K562 (cell line): ENCODE measurements around the gene BAIAP2. TPM values are rescaled to one million over a fixed set of nuclear protein-coding genes. Genes with fewer than 3 reads are reported as not detected.

Source experiments
- ATAC-seq: fragments of 200-7000 bp; cut with Tn5 transposase; 3 replicates; pipeline ENCODE4 v1.9.1; 2020; ENCODE audit warnings: moderate library complexity
- BruUV-seq: library from RNA; stranded (reverse); fragments of 400-500 nt; replicated peaks from 2 replicates; lab custom pipeline; 2021; lab: Mats Ljungman, UMichigan
- CTCF ChIA-PET: fragments of 300-600 bp; formaldehyde crosslinking; extraction: SDS; loops from one replicate; lab custom pipeline; 2021; ENCODE audit warnings: low intra/inter-chr PET ratio; lab: Yijun Ruan, JAX
- POLR2A ChIA-PET: fragments of 300-600, 350-650 bp; sonication (Branson Sonifier 250); formaldehyde crosslinking; extraction: SDS; loops from one replicate; lab custom pipeline; 2021; ENCODE audit warnings: antibody characterized with exemption, inconsistent platforms; lab: Yijun Ruan, JAX
- DNase-seq, 4 experiments: peaks; one replicate each; pipeline versions ENCODE4 v3.0.0 to v3.0.0-alpha.2; 2011 to 2018; ENCODE audit warnings: low spot score in 3 of 4, mixed read lengths in 3 of 4; ENCODE audit errors: extremely low read depth in 1 of 4
- FAIRE-seq: peaks from 2 replicates; lab custom pipeline; 2011; peaks lifted over from hg19 to GRCh38; lab: Jason Lieb, UNC
- H2AFZ ChIP-seq: 2 replicates; pipeline ENCODE4 v1.6.0; 2011; ENCODE audit warnings: low read depth, low read length, control low read depth, inconsistent platforms
- H3K27ac ChIP-seq: fragments of 200-600 bp; 3 replicates; pipeline ENCODE4 v1.8.0; 2011; ENCODE audit warnings: low read depth, mild to moderate bottlenecking, control low read depth, inconsistent platforms, low read length, moderate library complexity, mixed read lengths; ENCODE audit errors: extremely low read depth
- H3K27me3 ChIP-seq, 2 experiments: fragments of 300-600 bp in 1 of 2; 2 replicates in 1 of 2; 3 replicates in 1 of 2; pipeline versions ENCODE4 v1.6.0 to v1.8.0; 2011; ENCODE audit warnings: inconsistent platforms in 2 of 2, low read length in 2 of 2, mild to moderate bottlenecking in 1 of 2, mixed read lengths in 1 of 2, moderate library complexity in 1 of 2; ENCODE audit not compliant: control insufficient read depth in 2 of 2, insufficient read depth in 2 of 2
- H3K36me3 ChIP-seq: fragments of 300-600 bp; 3 replicates; pipeline ENCODE4 v1.8.0; 2011; ENCODE audit warnings: mild to moderate bottlenecking, low read length, inconsistent platforms; ENCODE audit not compliant: control insufficient read depth, insufficient read depth
- H3K4me1 ChIP-seq, 2 experiments: fragments of 200-600 bp in 1 of 2; replicated peaks in 1 of 2; 2 replicates in 1 of 2; 3 replicates in 1 of 2; pipeline versions ENCODE4 v1.5.1 to v1.8.0; 2011; ENCODE audit warnings: inconsistent platforms in 2 of 2, low read length in 2 of 2, mild to moderate bottlenecking in 1 of 2, mixed read lengths in 1 of 2, moderate library complexity in 1 of 2; ENCODE audit not compliant: control insufficient read depth in 2 of 2, insufficient read depth in 2 of 2
- H3K4me2 ChIP-seq: 2 replicates; pipeline ENCODE4 v1.6.1; 2011; ENCODE audit warnings: low read length, control low read depth, inconsistent platforms, mixed read lengths; ENCODE audit not compliant: insufficient read depth
- H3K4me3 ChIP-seq: fragments of 200-600 bp; sonication (generic), shearing (Covaris generic); 2 replicates; pipeline ENCODE4 v1.5.1; 2016; ENCODE audit warnings: control low read depth, inconsistent platforms
- H3K79me2 ChIP-seq: fragments of 200-600 bp; 3 replicates; pipeline ENCODE4 v1.8.0; 2011; ENCODE audit warnings: low read length, inconsistent platforms; ENCODE audit not compliant: control insufficient read depth, insufficient read depth
- H3K9ac ChIP-seq, 2 experiments: 2 replicates each; pipeline versions ENCODE4 v1.6.0 to v1.6.1; 2011; ENCODE audit warnings: low read depth in 2 of 2, low read length in 2 of 2, control low read depth in 1 of 2, inconsistent platforms in 1 of 2, mild to moderate bottlenecking in 1 of 2, mixed read lengths in 1 of 2; ENCODE audit not compliant: insufficient read depth in 1 of 2
- H3K9me1 ChIP-seq: one replicate; pipeline ENCODE4 v1.6.0; 2011; ENCODE audit warnings: inconsistent platforms, mild to moderate bottlenecking, low read length, moderate library complexity; ENCODE audit not compliant: control insufficient read depth, insufficient read depth
- H3K9me3 ChIP-seq: replicated peaks from 2 replicates; pipeline ENCODE4 v1.5.1; 2011; ENCODE audit warnings: low read depth, low read length, inconsistent platforms; ENCODE audit not compliant: control insufficient read depth, insufficient read depth
- H4K20me1 ChIP-seq: replicated peaks from 2 replicates; pipeline ENCODE4 v1.6.1; 2011; ENCODE audit warnings: low read length, inconsistent platforms, mixed read lengths; ENCODE audit not compliant: control insufficient read depth, insufficient read depth
- ATF6 ChIP-seq: sonication (generic); formaldehyde crosslinking; IDR thresholded peaks from 2 replicates; pipeline ENCODE4 v1.4.0; 2020; ENCODE audit warnings: mild to moderate bottlenecking, missing genetic modification reagents
- ETV6 ChIP-seq, 3 experiments: fragments of 150-350 bp in 1 of 3; sonication (generic) in 1 of 3; formaldehyde crosslinking in 1 of 3; IDR thresholded peaks; 2 replicates each; pipeline versions ENCODE4 v1.6.1 to v1.8.0; 2014 to 2022; ENCODE audit warnings: borderline replicate concordance in 2 of 3, low read depth in 2 of 3, antibody characterized with exemption in 1 of 3, low read length in 1 of 3, mild to moderate bottlenecking in 1 of 3, missing genetic modification reagents in 1 of 3
- LARP7 ChIP-seq: fragments of 450-650 bp; IDR thresholded peaks from 2 replicates; pipeline ENCODE4 v1.6.1; 2016
- MCM2 ChIP-seq: fragments of 450-650 bp; IDR thresholded peaks from 2 replicates; pipeline ENCODE4 v1.6.1; 2017; ENCODE audit warnings: low read depth, mild to moderate bottlenecking
- MTF1 ChIP-seq: fragments of 250-450 bp; sonication (Bioruptor Pico); IDR thresholded peaks from 2 replicates; pipeline ENCODE4 v1.9.0; 2021; ENCODE audit warnings: moderate library complexity, mild to moderate bottlenecking, inconsistent platforms, borderline replicate concordance
- SMAD3 ChIP-seq: fragments of 450-650 bp; formaldehyde crosslinking; conservative IDR thresholded peaks from 2 replicates; pipeline ENCODE4 v1.4.0; 2020; ENCODE audit warnings: mild to moderate bottlenecking
- ZBTB5 ChIP-seq: fragments of 450-650 bp; IDR thresholded peaks from 2 replicates; pipeline ENCODE4 v1.6.1; 2017; ENCODE audit warnings: antibody characterized with exemption
- ZNF586 ChIP-seq: fragments of 450-650 bp; formaldehyde crosslinking; conservative IDR thresholded peaks from 2 replicates; pipeline ENCODE4 v1.4.0; 2020; ENCODE audit warnings: mild to moderate bottlenecking, moderate library complexity
- WGBS: fragments of 100-300 bp; shearing (Covaris generic); methylation state at CpG from one replicate; pipeline ENCODE4 v1.1.6; 2016; ENCODE audit warnings: low coverage, mixed read lengths; ENCODE audit not compliant: insufficient coverage; ENCODE audit errors: missing lambda C conversion rate; 5-methylcytosine and 5-hydroxymethylcytosine counted together
- in situ Hi-C: fragments of 300-500 bp; cut with MboI; formaldehyde crosslinking; loops from 4 replicates; pipeline ENCODE4 v1.15.0; 2018; ENCODE audit warnings: inconsistent platforms, mixed read lengths
- intact Hi-C: fragments of 100-400 bp; cut with micrococcal nuclease; formaldehyde crosslinking; loops from 2 replicates; pipeline ENCODE4 v1.14.2; 2022
- polyA plus RNA-seq, 8 experiments: library from polyadenylated mRNA; depleted of rRNA in 4 of 8; stranded (reverse) in 5 of 8; unstranded in 3 of 8; fragments of >200 nt; fragmentation: Nextera tagmentation in 2 of 8; fragmentation: Illumina TruSeq in 1 of 8; extraction: Ambion mirVana in 2 of 8; extraction: Trizol in 1 of 8; gene quantifications; 2 replicates each; pipeline versions ENCODE4 v1.2.1 to v1.2.3, GENCODE V29; 2011 to 2014; ENCODE audit warnings: inconsistent platforms in 1 of 8, missing spikeins in 1 of 8
- total RNA-seq, 7 experiments: library from RNA; depleted of rRNA in 6 of 7; stranded (reverse); fragments of >200 nt in 6 of 7; fragmentation: Illumina TruSeq in 2 of 7; extraction: Trizol in 2 of 7; gene quantifications; 2 replicates each; pipeline versions ENCODE4 v1.2.1 to v1.2.3, GENCODE V29; 2011 to 2021; ENCODE audit warnings: low replicate concordance in 1 of 7
- TF ChIP-seq, protein P1 (sequence below): sonication (generic); formaldehyde crosslinking; IDR thresholded peaks from 2 replicates; pipeline ENCODE4 v1.8.1; 2022; ENCODE audit warnings: missing genetic modification reagents

The BAIAP2 gene
- total and polyA plus RNA-seq, 9 of the 15 experiments (the other 6 are each of a cell fraction or from before 2014, with no cell fraction given): 2.3 to 51.6 (median 18.4) TPM

DNA sequence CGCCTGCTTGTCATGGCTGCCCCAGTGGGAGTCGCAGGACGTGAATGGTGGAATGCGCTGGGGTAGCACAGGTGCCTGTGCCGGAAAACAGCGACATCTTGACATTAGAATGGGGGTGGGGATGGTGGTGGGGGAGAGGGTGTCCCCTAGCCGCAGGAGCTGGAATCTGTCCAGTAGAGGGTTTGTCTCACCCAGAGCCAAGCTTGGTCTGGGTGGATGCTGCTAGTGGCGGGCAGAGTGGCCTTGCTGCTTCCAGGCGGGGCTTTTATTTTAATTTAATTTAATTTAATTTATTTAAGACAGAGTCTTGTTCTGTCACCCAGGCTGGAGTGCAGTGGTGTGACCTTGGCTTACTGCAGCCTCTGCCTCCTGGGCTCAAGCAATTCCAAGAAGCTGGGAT lies 7.7 kb downstream of the BAIAP2 start:
- peaks cover 41% of the 10 kb centered on the region for H4K20me1 ChIP-seq
- H3K4me1 ChIP-seq: peaks cover 14 to 85% of the 10 kb centered on the region in 2 experiments
- no TSS peak for BruUV-seq
- H3K36me3 ChIP-seq: peaks cover 30% of the 10 kb centered on the region; the same call in 2 of the 3 replicates
- in situ Hi-C loops (no loop called here), intact Hi-C loops (loop anchor here (5.0 kb wide), 1 partner anchor 55 kb away; no protein-coding TSS in a partner anchor)
- ATAC-seq (no peak), FAIRE-seq (no peak), DNase-seq (no peak)
- peaks cover 15% of the 10 kb centered on the region for H3K9me1 ChIP-seq
- H3K79me2 ChIP-seq: peaks cover 95% of the 10 kb centered on the region
- POLR2A ChIA-PET: no interaction called here
- no peak for TF ChIP-seq ZBTB5
- TF ChIP-seq LARP7: no peak
- no peak for TF ChIP-seq SMAD3 (CRISPR knock-in tag)
- TF ChIP-seq ZNF586: no peak
- TF ChIP-seq, protein P1, sequence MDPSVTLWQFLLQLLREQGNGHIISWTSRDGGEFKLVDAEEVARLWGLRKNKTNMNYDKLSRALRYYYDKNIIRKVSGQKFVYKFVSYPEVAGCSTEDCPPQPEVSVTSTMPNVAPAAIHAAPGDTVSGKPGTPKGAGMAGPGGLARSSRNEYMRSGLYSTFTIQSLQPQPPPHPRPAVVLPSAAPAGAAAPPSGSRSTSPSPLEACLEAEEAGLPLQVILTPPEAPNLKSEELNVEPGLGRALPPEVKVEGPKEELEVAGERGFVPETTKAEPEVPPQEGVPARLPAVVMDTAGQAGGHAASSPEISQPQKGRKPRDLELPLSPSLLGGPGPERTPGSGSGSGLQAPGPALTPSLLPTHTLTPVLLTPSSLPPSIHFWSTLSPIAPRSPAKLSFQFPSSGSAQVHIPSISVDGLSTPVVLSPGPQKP: no peak
- TF ChIP-seq ETV6 (IDR thresholded peaks at IDR 0.05; ENCODE audit: borderline replicate concordance in 1 of 2, low read depth in 2 of 2, low read length in 1 of 2): no peak
- no peak for TF ChIP-seq ETV6 (CRISPR knock-in tag; IDR thresholded peaks at IDR 0.05; ENCODE audit: borderline replicate concordance)
- TF ChIP-seq MCM2: no peak
- no peak for TF ChIP-seq ATF6 (CRISPR knock-in tag)
- no peak for TF ChIP-seq MTF1
- H3K4me2 ChIP-seq: no peak overlapping the region
- H3K9ac ChIP-seq: peak overlapping the region in 1 of 2 experiments; percentile 61; a peak in 1 of 4 replicates
- 90% methylated on average over 9 of the region's 9 CpGs for WGBS
- no peak overlapping the region for H3K27ac ChIP-seq
- H3K27me3 ChIP-seq: no peaks in the 10 kb centered on the region
- no peak overlapping the region for H3K4me3 ChIP-seq
- H2AFZ ChIP-seq: no peak overlapping the region
- H3K9me3 ChIP-seq: no peaks in the 10 kb centered on the region
- CTCF ChIA-PET: no interaction called here
